GM10248 (cell line): ENCODE results near the gene LBP.

ENCODE experiments used
- CTCF ChIA-PET: fragments of 300-600 bp; sonication (Branson Sonifier 250); formaldehyde crosslinking; extraction: SDS; loops from one replicate; lab custom pipeline; 2021; ENCODE audit warnings: antibody characterized with exemption; lab: Yijun Ruan, JAX
- POLR2A ChIA-PET: fragments of 350-650 bp; sonication (Branson Sonifier 250); formaldehyde crosslinking; extraction: SDS; loops from one replicate; lab custom pipeline; 2020; ENCODE audit warnings: antibody characterized with exemption; lab: Yijun Ruan, JAX
- DNase-seq: peaks from one replicate; pipeline ENCODE4 v3.0.0; 2012; ENCODE audit errors: extremely low spot score
- CTCF ChIP-seq: IDR thresholded peaks from 2 replicates; pipeline ENCODE4 v1.5.1; 2012; ENCODE audit warnings: mild to moderate bottlenecking, low read depth; ENCODE audit errors: extremely low read depth, missing control alignments, control extremely low read depth

Gene LBP

DNA sequence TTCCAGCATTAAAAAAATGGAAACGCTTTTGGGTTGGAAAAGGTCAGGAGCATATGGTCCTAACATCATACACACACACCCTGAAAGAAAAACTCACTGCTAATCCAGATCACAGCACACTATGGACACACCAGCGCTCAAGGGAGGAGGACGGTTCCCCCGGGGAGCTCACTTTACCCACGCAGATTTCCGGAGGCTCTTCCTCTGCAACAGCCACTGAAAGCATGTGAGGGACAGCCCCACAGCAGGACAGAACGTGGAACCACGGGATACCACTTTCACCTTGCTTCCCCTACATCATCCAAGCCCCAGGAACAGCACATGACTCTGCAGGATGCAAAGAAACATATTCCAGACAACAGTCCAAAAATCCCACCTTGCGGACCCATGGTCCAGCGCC lies 75.6 kb downstream of the LBP start:
- POLR2A ChIA-PET: no interaction called here
- CTCF ChIA-PET: interaction anchor here (1.5 to 2.6 kb wide), 2 partner anchors 10 to 13 kb away, joined by 5 to 6 read pairs; no protein-coding TSS in a partner anchor
- DNase-seq: no peak
- TF ChIP-seq CTCF: no peak

DNA sequence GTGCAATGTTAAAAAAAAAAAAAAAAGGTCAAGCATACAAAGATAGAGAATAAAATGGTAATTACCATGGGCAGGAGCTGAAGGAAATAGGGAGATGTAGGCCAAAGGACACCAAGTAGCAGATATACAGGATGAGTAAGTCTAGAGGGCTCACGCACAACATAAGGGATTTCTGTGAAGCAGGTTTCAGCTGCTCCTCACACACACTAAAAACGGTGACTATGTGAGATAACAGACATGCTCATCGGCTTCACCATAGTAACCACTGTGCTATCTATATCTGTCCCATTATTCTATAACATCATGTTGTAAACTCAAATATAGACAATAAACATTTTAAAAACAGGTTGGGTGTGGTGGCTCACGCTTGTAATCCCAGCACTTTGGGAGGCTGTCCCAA lies 77.3 kb downstream of the LBP start:
- ChIA-PET POLR2A (interaction anchor here (0.9 kb wide), 1 partner anchor 12 kb away, joined by 3 read pairs; the partner anchor contains the start of gene SNHG17), CTCF (interaction anchor here (1.1 to 3.9 kb wide), 4 partner anchors 8 to 23 kb away, joined by 3 to 29 read pairs (median 6); partner anchors contain the start of gene SNHG17)
- DNase-seq: no peak
- TF ChIP-seq CTCF: no peak

GRCh38 chr20:38424401-38424800 lies 78.1 kb downstream of the LBP start:
- ChIA-PET POLR2A (interaction anchor here (2.2 kb wide), 1 partner anchor 10 kb away, joined by 9 read pairs; the partner anchor contains the start of gene SNHG17), CTCF (interaction anchor here (0.6 to 3.9 kb wide), 5 partner anchors 9 to 367 kb away, joined by 3 to 29 read pairs (median 3); partner anchors contain the start of gene SNHG17)
- DNase-seq: no peak
- no peak for TF ChIP-seq CTCF

DNA sequence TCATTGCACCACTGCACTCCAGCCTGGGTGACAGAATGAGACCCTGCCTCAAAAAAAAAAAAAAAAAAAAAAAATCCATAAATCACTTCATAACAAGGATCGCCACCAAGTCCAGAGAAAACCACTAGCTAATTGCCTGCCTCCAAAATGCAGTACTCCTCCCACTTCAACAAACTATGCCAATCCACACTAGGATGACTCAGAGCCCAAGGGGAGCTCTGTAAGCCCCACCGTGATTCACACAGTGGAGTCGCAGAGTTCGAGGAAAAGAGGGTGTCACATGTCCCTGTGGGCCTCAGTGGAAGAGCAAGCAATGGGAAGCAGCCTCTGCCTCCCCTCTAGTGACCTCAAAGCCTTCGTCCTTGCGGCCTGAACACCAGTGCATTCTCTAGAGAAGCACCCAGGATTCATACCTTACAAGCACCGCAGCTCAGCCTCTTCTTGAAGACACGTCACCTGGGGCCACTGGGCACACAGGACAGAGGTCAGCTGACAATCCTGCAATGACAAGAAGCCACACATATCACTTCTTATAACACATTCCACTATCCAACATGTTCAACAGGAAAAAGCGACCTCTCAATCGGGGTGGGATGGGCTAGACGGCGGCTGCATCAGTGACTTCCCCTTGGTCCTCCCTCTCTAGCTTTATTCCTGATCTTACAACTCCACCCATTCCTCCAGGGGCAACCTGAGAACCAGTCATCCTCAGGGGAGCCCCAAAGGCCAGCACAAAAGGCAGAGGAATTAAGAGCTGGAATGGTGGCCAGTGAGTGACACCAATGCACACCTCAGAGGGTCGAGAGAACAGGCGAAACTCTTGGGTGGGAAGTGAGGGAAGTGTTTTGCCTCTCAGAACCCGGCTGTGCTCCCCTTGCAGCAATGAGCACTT lies 80.0 kb downstream of the LBP start:
- no peak for DNase-seq
- ChIA-PET POLR2A (interaction anchor here (0.6 to 2.2 kb wide), 3 partner anchors 8 to 1234 kb away, joined by 6 to 9 read pairs (median 6); partner anchors contain the start of gene SNHG17), CTCF (interaction anchor here (1.1 to 3.9 kb wide), 3 partner anchors 8 to 20 kb away, joined by 3 to 29 read pairs (median 5); partner anchors contain the start of gene SNHG17)
- TF ChIP-seq CTCF: no peak
